ENCODE data around the gene MVB12B.

- TF ChIP-seq POLR2A (IDR thresholded peaks at IDR 0.05) (no peak), CTCF (IDR thresholded peaks at IDR 0.05 in 8 of 11, conservative IDR thresholded peaks at IDR 0.05 in 3 of 11) (no peak), POLR2AphosphoS5 (IDR thresholded peaks at IDR 0.05) (peak in 1 of 3 donors; percentile 2)
These were observed 180.9 kb downstream of the MVB12B start for GRCh38 chr9:126507318-126508109.
